ENCODE measurements around the gene ACAA1. TPM values are rescaled to one million over a fixed set of nuclear protein-coding genes. Genes with fewer than 3 reads are reported as not detected.
A peak's percentile ranks its signal among the peaks of the same experiment; 100 is the strongest.

ACAA1 gene
- total and polyA plus RNA-seq, 9 of the 15 experiments (the other 6 are each of a cell fraction or from before 2014, with no cell fraction given) = 4.0 to 88.9 (median 57.2) TPM

DNA sequence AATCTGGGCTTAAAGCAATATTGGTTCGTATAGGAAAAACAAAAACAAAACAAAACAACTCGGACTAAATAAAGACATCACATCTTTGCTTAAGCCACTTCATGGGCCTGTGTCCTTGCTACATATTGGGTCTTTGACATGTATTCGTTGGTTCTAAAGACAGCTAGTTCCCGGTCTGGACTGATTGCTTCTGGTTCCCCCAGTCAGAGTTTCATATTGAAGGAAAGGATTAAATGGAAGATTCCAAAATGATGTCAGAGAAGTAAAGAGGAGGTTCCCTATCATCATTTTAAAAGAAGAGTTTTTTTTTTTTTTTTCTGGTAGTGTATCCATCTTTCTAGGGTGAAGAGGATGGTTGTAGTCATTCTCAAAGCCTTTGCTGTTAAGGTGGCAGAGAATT, 30.7 kb upstream of the ACAA1 start:
- Histone ChIP-seq H3K27me3 (ENCODE audit: control insufficient read depth in 2 of 2, insufficient read depth in 2 of 2, low read length in 2 of 2) (no peaks in the 10 kb centered on the region), H3K79me2 (ENCODE audit: control insufficient read depth, insufficient read depth, low read length) (peaks cover 73% of the 10 kb centered on the region), H3K9me3 (replicated peaks; ENCODE audit: control insufficient read depth, insufficient read depth, low read depth, low read length) (no peaks in the 10 kb centered on the region), H3K9ac (ENCODE audit: insufficient read depth in 1 of 2, low read depth in 2 of 2, low read length in 2 of 2) (0 out of 4 replicates have a peak overlapping the region, but pooled peaks of 1 of the 2 experiments have one; percentile 25), H3K4me1 (replicated peaks in 1 of 2; ENCODE audit: control insufficient read depth in 2 of 2, insufficient read depth in 2 of 2, low read length in 2 of 2) (peaks cover 22 to 35% of the 10 kb centered on the region in 2 experiments), H3K4me2 (ENCODE audit: insufficient read depth, low read length) (peak overlapping the region; percentile 89), H3K9me1 (ENCODE audit: control insufficient read depth, insufficient read depth, low read length) (peaks cover 2% of the 10 kb centered on the region), H2AFZ (ENCODE audit: low read depth, low read length) (no peak overlapping the region), H3K36me3 (ENCODE audit: control insufficient read depth, insufficient read depth, low read length) (peaks cover 23% of the 10 kb centered on the region), H3K27ac (ENCODE audit: extremely low read depth, low read depth, low read length) (no peak overlapping the region), H4K20me1 (replicated peaks; ENCODE audit: control insufficient read depth, insufficient read depth, low read length) (peaks cover 16% of the 10 kb centered on the region), H3K4me3 (no peak overlapping the region; the same call in 1 of the 2 replicates)
- BruUV-seq (replicated peaks) = no TSS peak
- FAIRE-seq = no peak
- no peak for DNase-seq (ENCODE audit: extremely low read depth in 1 of 4, low spot score in 3 of 4)
- no peak for ATAC-seq
- ChIA-PET CTCF (ENCODE audit: low intra/inter-chr PET ratio) (no interaction called here), POLR2A (interaction anchor here (0.8 to 5.4 kb wide), 7 partner anchors 10 to 876 kb away, joined by 3 to 55 read pairs (median 4); partner anchors contain the start of genes ACAA1 and MYD88)
- 31% methylated on average over 4 of the region's 4 CpGs for WGBS (ENCODE audit: insufficient coverage, low coverage, missing lambda C conversion rate)
- TF ChIP-seq RBFOX2 (IDR thresholded peaks at IDR 0.05; ENCODE audit: low read depth, low read length) (0 out of 2 replicates have a peak, but pooled peaks have one; percentile 17), ZFP30 (CRISPR knock-in tag; IDR thresholded peaks at IDR 0.05; ENCODE audit: borderline replicate concordance) (no peak)
- intact Hi-C loops (cut with micrococcal nuclease) = no loop called here
- in situ Hi-C loops (cut with MboI) = no loop called here

- peak overlapping the region; percentile 91 to 94 for H3K9ac ChIP-seq (ENCODE audit: insufficient read depth in 1 of 2, low read depth in 2 of 2, low read length in 2 of 2)
- H3K79me2 ChIP-seq (ENCODE audit: control insufficient read depth, insufficient read depth, low read length) = peaks cover 55% of the 10 kb centered on the region
- H3K4me3 ChIP-seq = peak overlapping the region; percentile 91
- peak overlapping the region; percentile 98 for H3K27ac ChIP-seq (ENCODE audit: extremely low read depth, low read depth, low read length)
- intact Hi-C loops (cut with micrococcal nuclease) (loop anchor here (1.0 kb wide), 1 partner anchor 29 kb away; the partner anchor contains the start of gene ACAA1), in situ Hi-C loops (cut with MboI) (no loop called here)
- DNase-seq (ENCODE audit: extremely low read depth in 1 of 4, low spot score in 3 of 4) = peak in 2 of 4 experiments; percentile 74 to 77
- H3K4me1 ChIP-seq (replicated peaks in 1 of 2; ENCODE audit: control insufficient read depth in 2 of 2, insufficient read depth in 2 of 2, low read length in 2 of 2) = peaks cover 22 to 35% of the 10 kb centered on the region in 2 experiments
- peak overlapping the region; percentile 98 for H2AFZ ChIP-seq (ENCODE audit: low read depth, low read length)
- H4K20me1 ChIP-seq (replicated peaks; ENCODE audit: control insufficient read depth, insufficient read depth, low read length) = peaks cover 14% of the 10 kb centered on the region
- no peaks in the 10 kb centered on the region for H3K27me3 ChIP-seq (ENCODE audit: control insufficient read depth in 2 of 2, insufficient read depth in 2 of 2, low read length in 2 of 2)
- peak overlapping the region; percentile 89 for H3K4me2 ChIP-seq (ENCODE audit: insufficient read depth, low read length)
- POLR2A ChIA-PET = interaction anchor here (0.6 to 5.4 kb wide), 22 partner anchors 8 to 575 kb away, joined by 3 to 55 read pairs (median 4); partner anchors contain the start of genes ACAA1 and MYD88
- no TSS peak for BruUV-seq (replicated peaks)
- CTCF ChIA-PET (ENCODE audit: low intra/inter-chr PET ratio) = interaction anchor here (0.7 kb wide), 1 partner anchor 982 kb away, joined by 4 read pairs; no protein-coding TSS in a partner anchor
- peaks cover 21% of the 10 kb centered on the region for H3K36me3 ChIP-seq (ENCODE audit: control insufficient read depth, insufficient read depth, low read length)
- H3K9me1 ChIP-seq (ENCODE audit: control insufficient read depth, insufficient read depth, low read length) = peaks cover 2% of the 10 kb centered on the region
- no peaks in the 10 kb centered on the region for H3K9me3 ChIP-seq (replicated peaks; ENCODE audit: control insufficient read depth, insufficient read depth, low read depth, low read length)
- peak; percentile 60 for ATAC-seq
- no peak for FAIRE-seq
- 1% methylated on average over 38 of the region's 62 CpGs for WGBS (ENCODE audit: insufficient coverage, low coverage, missing lambda C conversion rate)
- TF ChIP-seq TEAD1 (CRISPR knock-in tag; IDR thresholded peaks at IDR 0.05) (0 out of 4 replicates have a peak, but pooled peaks of 1 of the 2 experiments have one; percentile 51), RB1 (IDR thresholded peaks at IDR 0.05; ENCODE audit: low read depth) (no peak), HEY1 (CRISPR knock-in tag; IDR thresholded peaks at IDR 0.05; ENCODE audit: borderline replicate concordance) (no peak), SAP30 (IDR thresholded peaks at IDR 0.05; ENCODE audit: borderline replicate concordance, insufficient read depth, low read depth, low read length, poor library complexity, severe bottlenecking) (no peak), SIN3B (IDR thresholded peaks at IDR 0.05; ENCODE audit: low read depth) (peak; percentile 29; the same call in 1 of the 2 replicates), BACH1 (tag; IDR thresholded peaks at IDR 0.05) (no peak), PTTG1 (tag; IDR thresholded peaks at IDR 0.05; ENCODE audit: low read depth) (no peak)
Observed at GRCh38 chr3:38165722-38166387, 28.9 kb upstream of the ACAA1 start.

All from K562 (cell line).